Measurements from ENCODE around the gene APOB.
A peak's percentile ranks its signal among the peaks of the same experiment; 100 is the strongest.

APOB gene

GRCh38 chr2:20986024-20986939 is 57.6 kb downstream of the APOB start:
- no peak for DNase-seq (ENCODE audit: low read depth in 1 of 2, low spot score in 1 of 2)

GRCh38 chr2:20985062-20985461 is 58.8 kb downstream of the APOB start:
- no peak for DNase-seq (ENCODE audit: low read depth in 1 of 2, low spot score in 1 of 2)

- DNase-seq (ENCODE audit: low read depth in 1 of 2, low spot score in 1 of 2): no peak
Observed at GRCh38 chr2:20984408-20984807, 59.5 kb downstream of the APOB start.

DNA sequence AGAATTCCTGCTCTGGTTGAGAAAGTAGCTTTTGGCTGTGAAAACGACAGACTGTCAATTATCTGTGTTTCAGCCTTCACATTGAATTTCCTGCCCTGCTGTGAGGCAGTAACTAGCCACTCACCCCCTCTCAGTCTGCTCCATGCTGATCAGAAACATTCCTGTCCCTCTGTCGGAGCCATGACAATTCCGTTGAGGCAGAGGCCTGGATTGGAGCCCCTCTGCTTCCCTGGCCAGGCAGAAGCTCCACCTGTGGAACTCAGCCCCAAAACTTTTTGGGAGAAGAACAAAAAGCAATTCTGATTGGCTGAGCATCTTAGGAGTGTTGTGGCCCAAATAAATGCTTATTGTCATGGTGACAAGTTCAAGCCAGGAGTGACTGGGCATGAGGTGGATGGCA is 60.0 kb downstream of the APOB start:
- no peak for DNase-seq (ENCODE audit: low read depth in 1 of 2, low spot score in 1 of 2)

DNA sequence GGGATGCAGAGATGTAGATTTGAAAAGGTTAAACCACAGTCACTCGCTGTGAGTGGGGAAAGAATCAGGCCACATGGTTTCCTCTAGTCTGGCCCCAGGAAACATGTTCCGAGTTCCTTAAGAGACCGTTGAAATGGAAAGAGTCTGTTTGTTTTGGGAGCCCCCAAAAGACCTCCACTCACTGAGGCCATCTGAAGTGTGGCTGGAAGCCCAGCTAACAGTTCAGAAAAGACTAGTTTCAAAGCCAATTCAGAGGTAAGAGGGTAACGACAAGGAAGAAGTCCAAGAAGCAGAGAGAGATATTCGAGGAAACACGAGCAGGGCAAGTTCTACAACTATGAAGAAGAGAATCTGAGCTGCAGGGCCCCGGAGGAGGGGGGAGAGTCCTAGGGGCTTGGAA is 61.0 kb downstream of the APOB start:
- no peak for DNase-seq (ENCODE audit: low read depth in 1 of 2, low spot score in 1 of 2)

- DNase-seq (ENCODE audit: low read depth in 1 of 2, low spot score in 1 of 2): no peak
Observed at GRCh38 chr2:20977520-20978180, 66.2 kb downstream of the APOB start.

GRCh38 chr2:20976527-20976926 is 67.3 kb downstream of the APOB start:
- DNase-seq (ENCODE audit: low read depth in 1 of 2, low spot score in 1 of 2): no peak

- DNase-seq (ENCODE audit: low read depth in 1 of 2, low spot score in 1 of 2): no peak
Observed at GRCh38 chr2:20972792-20973565, 70.9 kb downstream of the APOB start.

- no peak for DNase-seq (ENCODE audit: low read depth in 1 of 2, low spot score in 1 of 2)
Observed at GRCh38 chr2:20972110-20972509, 71.8 kb downstream of the APOB start.

GRCh38 chr2:20970068-20970467 is 73.8 kb downstream of the APOB start:
- DNase-seq (ENCODE audit: low read depth in 1 of 2, low spot score in 1 of 2): no peak

DNA sequence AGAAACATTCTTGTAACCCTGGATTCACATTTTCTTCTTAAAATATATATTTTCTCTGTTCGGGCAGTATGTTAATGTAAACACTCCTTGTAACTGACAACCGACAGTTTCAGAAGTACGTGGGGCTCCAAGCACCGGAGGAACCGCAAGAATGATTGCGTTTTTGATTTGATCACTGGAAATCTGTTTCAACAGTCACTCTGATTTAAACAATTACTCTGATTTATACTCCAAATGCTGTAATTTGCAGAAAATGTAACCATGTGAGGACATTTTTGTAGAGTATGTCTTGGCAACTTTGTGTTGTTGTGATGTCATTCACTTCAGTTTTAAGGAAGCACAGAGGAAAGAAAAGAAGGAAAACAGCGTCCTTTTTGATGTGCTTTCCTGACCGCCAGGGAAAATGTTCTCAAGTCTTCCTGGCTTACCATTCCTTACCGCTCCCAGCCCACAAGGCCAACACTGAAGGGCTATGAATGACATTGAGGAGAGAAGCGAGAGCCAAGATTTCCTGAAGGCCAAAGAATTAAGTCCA is 77.7 kb downstream of the APOB start:
- DNase-seq (ENCODE audit: low read depth in 1 of 2, low spot score in 1 of 2): no peak

DNA sequence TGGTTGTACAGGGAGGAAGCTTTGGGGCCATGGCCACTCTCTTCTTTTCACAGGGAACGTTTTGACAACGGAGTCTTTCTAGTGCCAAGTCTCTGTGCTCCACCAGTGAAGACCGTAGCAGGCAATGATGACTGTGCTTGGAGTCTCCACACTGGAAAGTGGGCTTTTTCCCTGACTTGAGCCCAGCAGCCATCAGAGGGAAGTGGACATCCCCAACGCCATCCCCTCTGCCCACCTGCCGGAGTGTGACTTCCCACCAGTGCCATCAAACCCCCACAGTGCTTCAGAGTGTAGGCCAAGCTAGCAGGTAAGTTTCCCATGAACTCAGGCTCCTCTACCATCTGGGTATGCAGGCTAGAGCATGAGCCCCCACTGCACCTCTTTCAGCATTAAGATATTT is 78.7 kb downstream of the APOB start:
- no peak for DNase-seq (ENCODE audit: low read depth in 1 of 2, low spot score in 1 of 2)

GRCh38 chr2:20963867-20964266 is 80.0 kb downstream of the APOB start:
- no peak for DNase-seq (ENCODE audit: low read depth in 1 of 2, low spot score in 1 of 2)

DNA sequence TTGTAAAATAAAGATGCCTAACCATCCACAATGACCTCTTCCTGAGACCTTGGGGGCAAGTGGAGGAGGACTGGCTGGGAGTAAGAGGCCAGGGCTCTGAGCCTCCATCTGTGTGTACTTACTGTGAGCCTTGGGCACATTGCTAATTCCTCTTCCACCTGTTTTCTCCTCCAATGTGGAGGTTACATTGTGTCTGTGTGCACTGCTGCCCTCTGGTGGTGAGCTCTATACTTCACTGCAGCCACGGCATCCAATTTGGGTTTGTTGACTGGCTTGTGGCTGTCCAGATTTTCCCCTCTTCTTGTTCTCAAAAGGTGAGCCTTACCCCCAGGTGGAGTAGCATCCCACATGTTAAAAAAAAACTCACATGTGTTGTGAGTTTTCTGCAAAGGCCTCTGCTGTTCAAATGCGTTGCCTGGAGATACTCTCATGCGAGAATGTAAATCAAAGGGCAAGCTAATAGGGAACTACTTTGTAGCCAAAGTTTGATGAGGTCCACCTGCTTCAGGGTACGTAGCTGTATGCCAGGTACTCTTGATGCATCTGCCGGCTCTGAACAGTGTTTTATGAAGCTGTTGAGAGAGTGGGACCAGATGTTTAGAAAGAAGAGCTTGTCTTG is 80.8 kb downstream of the APOB start:
- peak; percentile 47 to 62 for DNase-seq (ENCODE audit: low read depth in 1 of 2, low spot score in 1 of 2)

GRCh38 chr2:20961858-20962257 is 82.0 kb downstream of the APOB start:
- no peak for DNase-seq (ENCODE audit: low read depth in 1 of 2, low spot score in 1 of 2)

- no peak for DNase-seq (ENCODE audit: low read depth in 1 of 2, low spot score in 1 of 2)
Observed at GRCh38 chr2:20960003-20960402, 83.9 kb downstream of the APOB start.

DNA sequence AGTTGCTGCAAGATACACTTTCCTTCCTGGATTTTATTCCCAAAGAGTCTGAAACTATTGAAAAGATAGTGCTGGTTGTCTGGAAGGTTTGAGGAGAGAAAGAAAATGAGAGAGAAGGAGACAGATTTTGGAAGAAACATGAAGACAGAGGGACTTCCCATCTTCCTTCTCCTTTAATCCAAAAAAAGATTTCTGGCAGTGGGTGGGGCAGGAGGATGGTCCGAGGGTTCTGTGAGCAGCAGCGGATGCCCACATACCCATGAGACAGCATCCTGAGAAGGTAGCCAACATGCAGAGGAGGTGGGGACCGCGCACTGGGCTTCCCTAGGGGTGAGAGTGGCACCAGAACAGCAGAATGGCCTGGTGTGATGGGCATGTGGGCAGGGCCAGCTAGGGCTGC is 84.6 kb downstream of the APOB start:
- no peak for DNase-seq (ENCODE audit: low read depth in 1 of 2, low spot score in 1 of 2)

- DNase-seq (ENCODE audit: low read depth in 1 of 2, low spot score in 1 of 2): no peak
Observed at GRCh38 chr2:20957788-20958525, 85.9 kb downstream of the APOB start.

- DNase-seq (ENCODE audit: low read depth in 1 of 2, low spot score in 1 of 2): no peak
Observed at GRCh38 chr2:20955277-20956026, 88.4 kb downstream of the APOB start.
